GM19099 (cell line): ENCODE data around the gene KMT2E.

ENCODE experiments used
- POLR2A ChIP-seq: IDR thresholded peaks from 3 replicates; pipeline ENCODE4 v1.6.1; 2011; ENCODE audit warnings: low read depth; ENCODE audit not compliant: insufficient read length; ENCODE audit errors: extremely low read depth

Gene KMT2E

DNA sequence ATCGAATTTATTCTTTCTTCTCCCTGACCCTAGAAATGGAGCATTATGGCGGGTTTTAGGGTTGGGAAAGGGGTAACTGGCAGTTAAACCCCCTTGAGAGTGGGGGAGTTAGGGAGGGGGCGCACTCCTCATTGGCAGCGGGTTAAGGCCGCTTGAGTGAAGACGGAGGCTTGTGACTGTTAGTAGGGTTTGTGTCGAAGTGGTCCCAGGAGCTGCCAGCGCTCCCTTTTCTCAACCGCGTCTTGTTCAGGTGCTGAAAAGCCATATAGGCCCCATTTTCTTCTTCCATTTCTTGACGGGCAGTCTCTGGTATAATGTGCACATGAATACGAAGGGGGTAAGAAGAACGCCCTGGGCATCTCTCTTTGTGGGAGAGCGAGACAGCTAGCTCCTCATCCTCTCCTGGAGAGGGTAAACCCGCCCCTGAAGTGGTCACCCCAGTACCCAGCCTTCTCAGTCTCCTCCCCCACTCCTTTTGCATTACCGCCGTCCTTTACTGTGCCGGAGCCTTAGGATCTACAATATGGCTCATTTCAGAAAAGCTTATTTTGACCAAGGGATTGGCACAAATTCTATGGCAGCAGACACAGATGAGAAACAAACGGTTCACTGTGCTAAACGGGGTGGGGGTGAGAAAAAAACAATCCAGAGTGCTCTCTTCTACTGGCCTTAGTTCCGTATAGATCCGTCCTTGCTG is 836 bp downstream of the KMT2E start:
- TF ChIP-seq POLR2A: peak; percentile 75

DNA sequence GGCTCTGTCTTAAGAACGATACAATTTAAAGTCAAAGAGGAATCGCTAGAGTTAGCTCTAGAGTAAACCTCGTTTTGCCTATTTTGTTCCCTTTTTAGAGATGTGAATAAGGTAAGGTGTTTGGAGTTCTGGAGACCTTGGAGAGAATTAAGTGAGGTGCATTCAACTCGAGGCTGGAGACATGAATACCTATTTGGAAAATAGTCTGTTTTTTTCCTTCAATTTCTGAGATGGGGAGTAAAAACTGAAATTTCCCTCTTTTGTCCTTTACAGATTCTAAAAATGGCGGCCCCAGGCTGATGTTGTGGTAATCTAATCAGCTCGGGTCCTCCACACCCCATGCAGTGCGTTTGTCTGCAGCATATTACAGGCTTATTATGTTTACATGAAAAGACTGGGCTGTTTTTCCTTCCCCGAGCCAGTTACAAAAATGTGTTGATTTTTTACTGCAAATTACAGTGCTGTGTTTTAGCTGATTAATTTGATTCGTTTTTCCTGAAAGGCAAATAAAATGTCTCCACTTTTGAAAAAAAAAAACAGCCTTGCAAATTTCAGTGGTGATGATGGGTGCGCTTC is 1.5 kb downstream of the KMT2E start:
- TF ChIP-seq POLR2A: no peak

DNA sequence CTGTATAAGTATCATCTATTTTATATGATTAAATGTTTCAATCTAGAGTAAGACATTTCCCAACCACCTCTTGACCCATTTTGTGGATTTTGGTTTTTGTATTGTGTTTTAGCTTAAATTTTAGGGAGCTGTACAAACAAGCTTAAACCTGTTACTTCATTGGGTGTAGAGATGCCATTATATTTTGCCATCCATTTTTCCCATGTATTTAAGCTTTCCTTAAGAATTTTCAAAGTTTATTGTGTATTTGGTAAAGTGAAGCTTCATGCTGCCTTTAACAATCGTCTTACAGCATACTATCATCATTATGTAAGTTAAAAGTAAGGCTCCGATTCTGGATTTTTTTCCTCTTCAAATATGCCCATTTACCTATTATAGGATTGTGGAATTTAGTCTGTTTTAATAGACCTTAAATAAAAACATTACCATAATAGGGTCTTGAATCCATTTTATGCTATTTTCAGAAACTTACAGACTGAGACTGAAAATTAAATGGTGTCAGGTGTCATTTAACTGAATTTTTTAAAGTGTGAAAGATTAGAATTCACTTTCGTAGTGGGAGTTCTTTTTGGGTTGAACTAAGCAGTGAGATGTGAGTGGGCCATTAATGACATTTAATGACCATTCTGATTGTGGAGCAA is 2.2 kb downstream of the KMT2E start:
- no peak for TF ChIP-seq POLR2A

DNA sequence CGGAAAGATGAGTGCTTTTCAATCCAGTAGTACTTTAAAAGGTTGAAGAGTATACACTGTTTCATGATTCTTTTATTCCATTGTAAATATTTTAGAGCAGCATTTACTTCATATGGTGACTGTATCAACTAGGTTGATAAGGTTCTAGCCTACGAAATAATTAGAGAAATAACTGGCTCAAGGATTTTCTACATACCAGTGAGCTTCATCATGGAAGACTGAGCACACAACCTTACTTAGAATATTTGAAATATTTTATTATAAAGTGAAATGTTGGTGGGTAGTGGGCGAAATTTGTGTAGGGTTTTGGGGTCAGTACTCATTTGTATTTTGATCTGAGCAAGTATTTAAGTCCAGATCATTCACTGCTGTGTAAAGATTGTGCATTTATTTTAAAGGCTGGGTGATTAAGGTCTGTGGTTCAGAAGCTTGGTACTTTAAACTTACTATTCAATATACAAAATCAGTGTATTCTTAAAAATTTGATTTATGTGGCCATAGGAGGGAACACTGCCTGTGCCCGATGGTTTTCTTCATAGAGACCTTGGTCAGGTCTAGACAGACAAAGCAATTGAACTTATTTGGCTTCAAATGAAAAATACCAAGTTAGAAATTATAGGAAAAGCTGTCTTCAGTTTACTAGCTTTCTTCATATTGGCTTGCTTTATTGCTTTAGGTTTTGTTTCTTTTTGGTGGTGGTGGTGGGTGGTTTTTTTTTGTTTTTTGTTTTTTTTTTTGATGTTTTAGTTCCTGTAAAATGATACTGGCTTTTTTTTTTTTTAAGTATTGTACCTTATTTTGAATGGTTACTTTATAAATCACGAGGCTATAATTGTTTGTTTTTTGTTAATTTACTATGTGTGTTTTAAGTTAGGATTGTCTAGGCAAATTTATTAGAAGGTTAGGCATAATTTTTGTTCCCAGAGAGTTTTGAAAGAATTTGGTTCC is 3.0 kb downstream of the KMT2E start:
- TF ChIP-seq POLR2A: no peak

DNA sequence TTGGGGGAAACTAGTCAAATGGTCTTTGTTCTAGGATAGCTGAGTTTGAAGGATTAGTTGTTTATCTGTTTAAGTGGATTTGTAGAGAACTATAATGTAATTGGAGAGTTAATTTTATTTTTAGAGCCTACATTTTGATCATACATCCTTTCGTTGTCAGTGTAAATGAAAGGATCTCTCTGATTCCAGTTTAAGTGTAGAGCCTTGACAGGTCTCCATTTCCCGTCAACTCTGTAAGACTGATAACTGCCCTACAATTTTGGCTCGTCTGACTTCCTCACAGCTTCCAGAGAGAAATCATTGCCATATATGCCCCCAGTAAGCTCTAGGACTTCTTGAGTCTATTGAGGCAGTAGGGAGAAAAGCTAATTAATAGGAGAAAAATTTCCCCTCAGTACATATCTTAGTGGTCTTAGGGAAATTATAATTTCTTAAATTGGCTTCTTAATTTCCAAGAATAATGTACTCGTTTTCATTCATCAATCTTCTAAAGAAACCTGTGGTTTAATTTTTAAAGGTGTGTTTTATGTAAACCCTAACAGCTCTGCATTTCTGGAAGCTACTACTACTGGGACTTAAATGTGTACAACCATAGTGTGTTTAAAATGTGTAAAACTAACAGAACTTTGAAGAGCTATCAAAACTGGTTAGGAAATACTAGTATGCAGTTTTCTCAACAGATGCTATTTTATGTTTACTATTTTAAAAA is 3.8 kb downstream of the KMT2E start:
- no peak for TF ChIP-seq POLR2A

DNA sequence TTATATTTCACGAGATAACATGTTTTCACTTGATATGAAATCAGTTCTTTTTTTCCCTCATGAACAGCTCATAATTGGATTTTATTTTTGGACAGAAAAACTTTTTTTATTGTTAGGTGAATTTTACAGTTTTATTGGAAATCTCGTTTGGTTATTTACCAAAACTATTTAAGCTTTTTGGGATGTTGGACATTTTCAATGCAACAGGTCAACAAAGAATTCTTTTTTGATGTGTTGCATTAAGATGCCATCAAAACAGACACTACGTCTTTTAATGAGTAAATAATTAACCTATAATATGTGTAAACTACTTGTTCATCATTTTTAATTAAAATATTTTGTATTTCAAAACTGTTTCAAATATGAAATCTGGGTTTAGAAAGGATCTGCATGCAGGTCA is 5.3 kb downstream of the KMT2E start:
- no peak for TF ChIP-seq POLR2A

DNA sequence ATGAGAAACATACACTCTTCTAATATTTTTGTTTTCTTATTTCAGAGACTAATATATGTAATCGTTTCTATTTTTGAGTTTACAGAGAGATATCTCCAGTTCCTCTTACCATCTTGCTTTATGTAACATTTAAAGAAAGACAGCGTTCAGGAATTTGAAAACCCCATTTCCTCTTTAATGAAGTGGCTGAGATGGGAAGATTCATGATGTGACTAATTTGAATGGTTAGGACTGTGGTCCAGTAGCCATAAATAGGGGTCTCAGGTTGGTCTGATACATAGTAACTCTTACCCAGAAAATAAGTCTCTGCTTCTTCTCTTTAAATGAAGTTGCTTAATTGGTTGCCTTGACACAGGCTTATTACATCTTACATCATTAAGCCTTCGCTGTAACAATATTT is 6.9 kb downstream of the KMT2E start:
- no peak for TF ChIP-seq POLR2A

DNA sequence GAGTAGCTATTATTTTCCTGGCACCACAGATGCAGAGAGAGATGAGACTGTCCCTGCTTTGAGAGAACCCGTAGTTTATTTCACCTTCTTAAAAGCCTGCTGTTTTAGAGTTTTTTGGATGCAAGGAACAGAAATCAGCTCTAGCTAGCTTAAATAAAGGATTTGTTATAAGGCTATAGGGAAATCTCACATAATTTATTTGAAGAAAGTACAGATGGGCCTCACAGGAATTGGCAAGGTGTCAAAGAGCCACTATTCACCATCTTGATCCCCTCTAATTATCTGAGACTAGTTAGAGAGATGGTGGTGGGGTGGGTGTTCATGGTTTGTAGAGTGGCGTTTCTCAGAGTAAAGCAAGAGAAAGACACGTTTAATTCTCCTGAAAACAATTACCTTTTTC is 7.3 kb downstream of the KMT2E start:
- no peak for TF ChIP-seq POLR2A

DNA sequence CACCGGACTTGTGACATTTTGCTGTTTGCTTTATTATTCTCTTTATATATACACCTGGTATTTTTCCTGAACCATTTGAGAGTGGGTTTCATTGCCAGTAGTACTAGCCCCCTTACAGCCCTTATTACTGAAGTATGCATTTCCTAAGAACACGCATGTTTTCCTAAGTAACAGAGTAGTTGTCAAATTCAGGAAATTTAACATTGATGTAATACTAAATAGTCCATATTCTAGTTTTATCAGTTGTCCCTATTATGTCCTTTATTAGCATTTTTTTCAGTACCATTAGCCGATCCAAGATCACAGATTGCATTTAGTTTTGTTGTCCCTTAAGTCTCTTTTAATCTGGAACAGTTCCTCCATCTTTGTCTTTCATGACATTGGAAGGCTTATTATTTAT is 8.0 kb downstream of the KMT2E start:
- no peak for TF ChIP-seq POLR2A

DNA sequence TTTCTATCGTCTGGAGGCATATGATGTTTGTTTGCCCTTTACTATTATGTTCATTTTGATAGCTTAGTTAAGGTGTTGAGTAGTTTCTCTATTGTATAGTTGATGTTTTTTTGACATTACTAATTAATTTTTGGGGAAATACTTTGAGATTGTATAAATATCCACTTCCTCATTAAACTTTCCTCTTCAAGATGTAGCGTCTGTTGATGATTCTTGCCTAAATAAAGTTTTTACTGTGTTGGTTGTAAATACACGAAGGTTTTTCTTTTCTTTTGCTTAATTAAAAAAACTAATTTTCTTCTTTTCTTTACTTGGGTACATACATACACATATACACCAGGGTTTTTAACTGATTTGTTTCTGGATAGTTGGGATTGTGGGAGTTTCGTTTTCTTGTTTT is 8.5 kb downstream of the KMT2E start:
- TF ChIP-seq POLR2A: no peak

DNA sequence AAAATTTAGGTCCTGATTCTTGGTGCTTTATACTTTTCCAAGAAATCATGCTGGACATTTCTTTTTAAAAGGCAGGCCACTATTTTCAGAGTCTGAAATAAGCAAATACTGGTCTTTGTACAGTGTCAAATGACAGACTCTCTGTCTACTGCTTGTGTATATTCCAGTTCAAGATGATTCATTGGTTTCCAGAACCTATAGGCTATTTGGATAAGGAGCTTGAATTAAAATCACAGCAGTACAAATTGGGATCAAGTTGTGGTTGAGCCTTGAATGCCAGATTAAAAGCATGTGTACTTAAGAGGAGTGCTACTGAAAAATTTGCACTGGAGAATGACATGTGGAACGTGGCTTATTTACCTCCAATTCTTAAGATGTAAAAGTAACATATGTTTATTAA is 10.7 kb downstream of the KMT2E start:
- no peak for TF ChIP-seq POLR2A

DNA sequence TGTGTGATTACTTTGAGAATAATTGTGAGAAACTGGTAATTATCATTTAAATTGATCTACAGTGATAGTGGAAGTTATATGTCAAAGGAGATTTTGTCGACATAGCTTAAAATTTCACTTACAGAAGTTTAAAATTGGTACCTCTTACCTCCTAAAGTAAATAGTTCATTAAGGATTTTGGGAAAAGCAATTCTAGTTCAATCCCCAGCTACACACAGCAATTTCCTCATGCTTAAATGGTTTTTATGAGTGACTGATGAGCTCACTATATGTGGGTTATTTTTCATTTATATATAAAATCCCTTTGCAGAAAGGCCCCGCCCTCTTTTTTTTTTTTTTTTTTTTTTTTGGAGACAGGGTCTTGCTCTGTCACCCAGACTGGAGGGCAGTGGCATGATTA is 12.7 kb downstream of the KMT2E start:
- no peak for TF ChIP-seq POLR2A

DNA sequence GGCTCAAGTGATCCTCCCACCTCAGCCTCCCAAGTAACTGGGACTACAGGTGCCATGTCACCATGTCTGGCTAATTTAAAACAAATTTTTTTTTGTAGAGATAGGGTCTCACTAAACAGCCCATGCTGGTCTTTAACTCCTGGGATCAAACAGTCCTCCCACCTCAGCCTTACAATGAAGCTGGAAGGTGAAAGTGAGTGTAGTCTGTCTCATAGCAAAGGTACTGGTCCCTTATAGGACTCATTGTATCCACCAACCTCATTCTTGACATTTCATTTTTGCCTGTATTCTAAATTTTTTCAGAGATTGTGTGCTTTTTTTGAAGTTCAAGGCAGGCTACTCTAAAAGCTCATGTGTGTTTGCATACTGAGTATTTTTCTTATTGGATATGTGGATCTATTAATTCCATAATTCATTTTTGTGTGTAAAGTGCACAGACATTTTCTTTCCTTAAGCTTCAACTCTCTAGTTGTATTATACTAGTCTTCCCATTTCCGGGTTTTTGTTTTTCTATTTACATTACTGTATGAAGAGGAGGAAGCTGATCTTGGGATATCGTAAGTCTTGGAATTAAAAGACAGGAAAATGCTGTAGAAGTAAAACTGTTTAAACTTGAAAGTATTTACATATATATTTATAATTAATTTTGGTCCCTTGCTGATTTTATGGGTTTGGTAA is 13.3 kb downstream of the KMT2E start:
- no peak for TF ChIP-seq POLR2A

DNA sequence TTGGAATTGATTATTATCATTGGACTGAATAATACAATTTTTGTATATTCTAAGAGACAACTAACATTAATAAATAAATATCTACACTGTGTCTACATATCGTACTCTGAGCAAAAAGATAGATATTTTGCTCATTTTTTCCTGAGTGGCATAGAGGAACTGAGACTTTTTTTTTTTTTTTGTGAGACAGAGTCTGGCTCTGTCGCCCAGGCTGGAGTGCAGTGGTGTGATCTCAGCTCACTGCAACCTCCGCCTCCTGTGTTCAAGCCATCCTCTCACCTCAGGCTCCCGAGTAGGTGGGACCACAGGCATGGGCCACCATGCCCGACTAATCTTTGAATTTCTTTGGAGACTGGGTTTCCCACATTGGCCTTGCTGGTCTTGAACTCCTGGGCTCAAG is 14.0 kb downstream of the KMT2E start:
- TF ChIP-seq POLR2A: no peak

DNA sequence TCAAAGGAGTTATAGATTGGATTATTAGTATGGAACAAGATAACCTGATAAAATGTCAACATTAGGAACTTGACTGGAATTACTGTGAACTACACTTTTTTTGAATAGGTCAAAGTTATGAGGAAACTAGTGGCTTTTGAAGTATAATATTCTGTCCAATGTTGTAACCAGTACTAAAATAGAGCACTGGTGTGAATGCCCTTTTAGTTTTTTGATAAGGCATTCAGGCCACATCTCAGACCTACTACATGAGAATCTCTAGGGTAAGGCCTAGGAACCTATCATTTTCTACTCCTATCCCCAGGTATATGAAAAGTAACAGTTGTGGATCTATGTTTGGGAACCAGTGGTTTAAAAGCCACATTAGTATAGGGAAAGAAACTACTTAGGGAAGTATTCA is 16.4 kb downstream of the KMT2E start:
- TF ChIP-seq POLR2A: no peak
